BJ (cell line): ENCODE measurements around the gene PPT1. TPM values are rescaled to one million over a fixed set of nuclear protein-coding genes. Genes with fewer than 3 reads are reported as not detected.

ENCODE experiments used
- CTCF ChIA-PET: fragments of 350-600 bp; formaldehyde crosslinking; extraction: SDS; loops from one replicate; lab custom pipeline; 2021; ENCODE audit warnings: antibody characterized with exemption, inconsistent platforms; lab: Yijun Ruan, JAX
- POLR2A ChIA-PET: fragments of 300-600 bp; sonication (Branson Sonifier 250); formaldehyde crosslinking; extraction: SDS; loops from one replicate; lab custom pipeline; 2021; ENCODE audit warnings: antibody characterized with exemption; lab: Charles Lee
- DNase-seq: peaks from one replicate; pipeline ENCODE4 v3.0.0-alpha.2; 2011; ENCODE audit warnings: low read depth
- H3K27me3 ChIP-seq: 2 replicates; pipeline ENCODE4 v1.6.0; 2011; ENCODE audit warnings: low read length; ENCODE audit not compliant: control insufficient read depth, insufficient read depth
- H3K36me3 ChIP-seq: 2 replicates; pipeline ENCODE4 v1.5.1; 2011; ENCODE audit warnings: low read length; ENCODE audit not compliant: control insufficient read depth, insufficient read depth
- H3K4me3 ChIP-seq: 2 replicates; pipeline ENCODE4 v1.5.1; 2011; ENCODE audit warnings: low read depth, mild to moderate bottlenecking, control low read depth, low read length
- CTCF ChIP-seq: IDR thresholded peaks from 2 replicates; pipeline ENCODE4 v1.5.1; 2011; ENCODE audit warnings: low read depth, mild to moderate bottlenecking, control low read depth, inconsistent platforms, low read length, moderate library complexity; ENCODE audit not compliant: insufficient read depth
- polyA plus RNA-seq: library from polyadenylated mRNA; depleted of rRNA; stranded (reverse); fragments of >200 nt; gene quantifications from 2 replicates; pipeline ENCODE4 v1.2.3, GENCODE V29; 2011

PPT1 gene
- polyA plus RNA-seq, 1 experiment = 46.6 TPM

DNA sequence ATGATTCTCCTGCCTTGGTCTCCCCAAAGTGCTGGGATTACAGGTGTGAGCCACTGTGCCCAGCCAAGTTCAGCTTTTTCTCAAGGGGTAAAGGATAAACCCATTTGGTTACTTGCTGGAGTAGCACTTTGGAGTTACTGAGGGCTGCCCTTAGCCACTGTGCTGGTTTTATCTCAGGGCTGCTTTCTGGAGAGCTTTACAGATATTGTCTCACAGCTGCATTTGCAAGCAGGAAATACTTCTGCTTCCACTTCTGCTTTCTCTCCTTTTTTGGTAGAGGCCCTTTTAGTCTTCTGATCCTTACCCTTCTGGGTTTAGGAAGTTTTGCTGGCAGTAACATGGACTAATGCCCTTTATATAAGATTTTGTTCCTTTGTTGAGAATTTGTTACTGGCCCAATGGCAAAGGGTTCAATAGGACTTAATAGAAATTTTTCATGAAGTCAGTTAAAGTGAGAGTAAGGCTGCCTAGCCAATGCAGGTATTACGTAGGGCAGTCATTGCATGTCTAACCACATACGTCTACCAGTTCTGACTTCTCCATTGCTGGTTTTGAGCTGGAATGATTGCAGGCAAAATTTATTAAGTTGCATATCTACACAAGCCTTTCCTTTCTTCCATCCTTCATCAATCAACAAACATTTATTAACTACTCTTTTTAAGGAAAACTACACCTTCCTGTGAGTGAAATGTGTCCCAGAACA is 32.1 kb downstream of the PPT1 start:
- POLR2A ChIA-PET = no interaction called here
- peaks cover 27% of the 10 kb centered on the region for H3K36me3 ChIP-seq

DNA sequence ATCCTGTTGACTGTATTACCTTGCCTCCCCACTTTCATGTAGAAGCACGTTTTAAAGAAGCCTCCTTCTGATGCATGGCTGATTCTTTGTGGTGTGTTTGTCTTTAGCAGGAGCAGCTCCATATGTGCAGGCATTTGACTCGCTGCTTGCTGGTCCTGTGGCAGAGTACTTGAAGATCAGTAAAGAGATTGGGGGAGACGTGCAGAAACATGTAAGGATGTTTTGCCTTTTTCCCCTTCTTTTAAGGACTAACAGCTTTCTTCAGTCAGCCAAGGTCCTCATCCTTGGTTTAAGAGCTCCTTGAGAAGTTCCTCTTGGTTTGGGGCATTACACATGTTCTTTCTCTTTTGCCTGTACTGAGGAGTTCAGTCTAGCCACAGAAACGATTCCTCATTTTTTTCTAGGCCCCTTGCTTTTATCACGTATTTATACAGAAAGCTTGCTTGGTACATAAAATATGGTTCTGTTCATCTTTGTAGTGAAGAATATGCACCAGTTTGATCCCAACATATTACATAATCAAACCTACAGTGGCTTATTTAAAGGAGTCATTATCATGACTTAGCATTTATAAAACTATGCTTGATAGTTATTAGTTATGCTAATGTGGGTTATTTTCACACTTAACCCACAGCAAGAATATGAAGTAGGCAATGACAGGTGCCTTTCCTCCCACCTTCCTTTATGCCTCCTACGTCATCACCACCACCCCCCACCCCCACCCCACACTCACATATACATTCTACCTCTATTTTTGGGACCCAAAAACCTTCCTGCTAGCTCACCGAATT is 36.9 kb downstream of the PPT1 start:
- POLR2A ChIA-PET = interaction anchor here (0.6 kb wide), 1 partner anchor 26 kb away, joined by 4 read pairs; no protein-coding TSS in a partner anchor
- no peaks in the 10 kb centered on the region for H3K27me3 ChIP-seq
- H3K36me3 ChIP-seq = peaks cover 19% of the 10 kb centered on the region
- no peak for DNase-seq
- TF ChIP-seq CTCF = no peak
- CTCF ChIA-PET = interaction anchor here (1.0 to 1.6 kb wide), 3 partner anchors 10 to 16 kb away, joined by 3 to 7 read pairs (median 6); no protein-coding TSS in a partner anchor
- H3K4me3 ChIP-seq = no peak overlapping the region

More for the DNA sequence above, 32.1 kb downstream of the PPT1 start:
- CTCF ChIA-PET = interaction anchor here (1.0 to 1.6 kb wide), 2 partner anchors 13 to 20 kb away, joined by 3 to 4 read pairs; no protein-coding TSS in a partner anchor
- no peaks in the 10 kb centered on the region for H3K27me3 ChIP-seq
- no peak for TF ChIP-seq CTCF
- no peak overlapping the region for H3K4me3 ChIP-seq
- DNase-seq = no peak

- CTCF ChIA-PET = interaction anchor here (1.5 kb wide), 1 partner anchor 17 kb away, joined by 6 read pairs; no protein-coding TSS in a partner anchor
- DNase-seq = no peak
- TF ChIP-seq CTCF = no peak
- peaks cover 12% of the 10 kb centered on the region for H3K36me3 ChIP-seq
- H3K4me3 ChIP-seq = no peak overlapping the region
- no peaks in the 10 kb centered on the region for H3K27me3 ChIP-seq
- POLR2A ChIA-PET = interaction anchor here (0.6 kb wide), 1 partner anchor 25 kb away, joined by 4 read pairs; no protein-coding TSS in a partner anchor
Measured at GRCh38 chr1:40059338-40059959, 37.6 kb downstream of the PPT1 start.

GRCh38 chr1:40058453-40059337 is 38.4 kb downstream of the PPT1 start:
- CTCF ChIA-PET = interaction anchor here (1.0 to 1.3 kb wide), 2 partner anchors 18 to 26 kb away, joined by 3 to 4 read pairs; no protein-coding TSS in a partner anchor
- Histone ChIP-seq H3K4me3 (no peak overlapping the region), H3K27me3 (no peaks in the 10 kb centered on the region), H3K36me3 (peaks cover 8% of the 10 kb centered on the region)
- POLR2A ChIA-PET = no interaction called here
- TF ChIP-seq CTCF = no peak
- no peak for DNase-seq
